ENCODE data around the gene CTDNEP1.

GRCh38 chr17:7262192-7262934 is 10.8 kb upstream of the CTDNEP1 start, which contains the start of gene CLDN7:
- TF ChIP-seq CTCF (conservative IDR thresholded peaks at IDR 0.05; ENCODE audit: low read length) (no peak), EZH2phosphoT487 (IDR thresholded peaks at IDR 0.05; ENCODE audit: borderline replicate concordance) (no peak)

All from Loucy (cell line).